SK-N-SH (cell line): ENCODE results near the gene CUL9. TPM values are rescaled to one million over a fixed set of nuclear protein-coding genes. Genes with fewer than 3 reads are reported as not detected.

ENCODE experiments used
- CTCF ChIA-PET: fragments of 300-600, 350-600 bp; formaldehyde crosslinking; extraction: SDS; loops from one replicate; lab custom pipeline; 2021; lab: Yijun Ruan, JAX
- POLR2A ChIA-PET: fragments of 350-600 bp; sonication (Branson Sonifier 250); formaldehyde crosslinking; extraction: SDS; loops from one replicate; lab custom pipeline; 2020; ENCODE audit warnings: antibody characterized with exemption, inconsistent platforms; lab: Yijun Ruan, JAX
- DNase-seq: peaks from one replicate; pipeline ENCODE4 v3.0.0; 2012
- H2AFZ ChIP-seq: fragments of 200-600 bp; sonication (generic); 2 replicates; pipeline ENCODE4 v1.8.1; 2016; ENCODE audit warnings: antibody characterized with exemption, mild to moderate bottlenecking, low read depth
- H3F3A ChIP-seq: fragments of 200-600 bp; sonication (generic); replicated peaks from 2 replicates; pipeline ENCODE3; 2016; ENCODE audit warnings: antibody characterized with exemption, mild to moderate bottlenecking; ENCODE audit not compliant: insufficient read depth
- H3K27ac ChIP-seq, 2 experiments: fragments of 200-500 bp in 1 of 2; fragments of 200-600 bp in 1 of 2; sonication (Bioruptor generic) in 1 of 2; sonication (generic), shearing (Covaris generic) in 1 of 2; 2 replicates each; pipeline versions ENCODE4 v1.5.1 to v1.6.1; 2014 to 2016; ENCODE audit warnings: low read depth in 2 of 2, inconsistent platforms in 1 of 2, low read length in 1 of 2, mild to moderate bottlenecking in 1 of 2, mixed read lengths in 1 of 2
- H3K27me3 ChIP-seq: fragments of 200-600 bp; sonication (generic), shearing (Covaris generic); 2 replicates; pipeline ENCODE4 v1.6.1; 2016; ENCODE audit warnings: mixed run types; ENCODE audit not compliant: insufficient read depth
- H3K36me3 ChIP-seq, 2 experiments: fragments of 200-500 bp in 1 of 2; fragments of 200-600 bp in 1 of 2; sonication (Bioruptor generic) in 1 of 2; sonication (generic) in 1 of 2; replicated peaks in 1 of 2; 2 replicates each; pipeline versions ENCODE3 to v1.5.1; 2014 to 2016; ENCODE audit warnings: low read length in 1 of 2, mild to moderate bottlenecking in 1 of 2; ENCODE audit not compliant: insufficient read depth in 2 of 2, control insufficient read depth in 1 of 2
- H3K4me1 ChIP-seq, 2 experiments: fragments of 200-500 bp in 1 of 2; fragments of 200-600 bp in 1 of 2; sonication (Bioruptor generic) in 1 of 2; sonication (generic), shearing (Covaris generic) in 1 of 2; 2 replicates each; pipeline versions ENCODE4 v1.5.1 to v1.6.1; 2014 to 2016; ENCODE audit warnings: low read depth in 1 of 2, low read length in 1 of 2, mixed run types in 1 of 2; ENCODE audit not compliant: insufficient read depth in 2 of 2, control insufficient read depth in 1 of 2
- H3K4me2 ChIP-seq: fragments of 200-600 bp; sonication (generic), shearing (Covaris generic); 2 replicates; pipeline ENCODE4 v1.6.1; 2017; ENCODE audit warnings: mixed run types
- H3K4me3 ChIP-seq, 2 experiments: fragments of 200-500 bp in 1 of 2; fragments of 200-600 bp in 1 of 2; sonication (Bioruptor generic) in 1 of 2; sonication (generic), shearing (Covaris generic) in 1 of 2; 2 replicates each; pipeline versions ENCODE4 v1.5.1 to v1.8.1; 2014 to 2016; ENCODE audit warnings: low read depth in 2 of 2, inconsistent platforms in 1 of 2, low read length in 1 of 2, mild to moderate bottlenecking in 1 of 2, mixed read lengths in 1 of 2, moderate library complexity in 1 of 2
- H3K79me2 ChIP-seq: fragments of 200-600 bp; sonication (generic); 2 replicates; pipeline ENCODE4 v1.8.1; 2017; ENCODE audit warnings: mild to moderate bottlenecking; ENCODE audit not compliant: insufficient read depth
- H3K9ac ChIP-seq: fragments of 200-600 bp; sonication (generic); 2 replicates; pipeline ENCODE4 v1.6.1; 2017; ENCODE audit warnings: mixed run types
- H3K9me2 ChIP-seq: fragments of 200-600 bp; sonication (generic); 2 replicates; pipeline ENCODE4 v1.6.1; 2017; ENCODE audit warnings: mixed run types
- H3K9me3 ChIP-seq: fragments of 200-600 bp; sonication (generic); 2 replicates; pipeline ENCODE4 v1.6.1; 2017; ENCODE audit warnings: mixed run types, mild to moderate bottlenecking, moderate library complexity
- H4K20me1 ChIP-seq: fragments of 200-600 bp; sonication (generic); 2 replicates; pipeline ENCODE4 v1.6.1; 2017; ENCODE audit warnings: mild to moderate bottlenecking, mixed run types; ENCODE audit not compliant: insufficient read depth
- CHD2 ChIP-seq: fragments of 150-350 bp; IDR thresholded peaks from 2 replicates; pipeline ENCODE4 v1.6.1; 2018; ENCODE audit warnings: low read length; ENCODE audit not compliant: partially characterized antibody
- EP300 ChIP-seq, 2 experiments: IDR thresholded peaks; 2 replicates each; pipeline versions ENCODE4 v1.4.0 to v1.6.1; 2012; ENCODE audit warnings: borderline replicate concordance in 1 of 2, low read depth in 1 of 2, low read length in 1 of 2
- EZH2phosphoT487 ChIP-seq: fragments of 200-600 bp; sonication (generic); IDR thresholded peaks from 2 replicates; pipeline ENCODE4 v1.6.1; 2017; ENCODE audit warnings: low read depth, mixed run types, mild to moderate bottlenecking, antibody characterized with exemption, moderate library complexity, borderline replicate concordance
- FOSL2 ChIP-seq: IDR thresholded peaks from 2 replicates; pipeline ENCODE4 v1.4.0; 2012; ENCODE audit warnings: low read depth, mild to moderate bottlenecking, moderate library complexity, borderline replicate concordance
- FOXM1 ChIP-seq: IDR thresholded peaks from 2 replicates; pipeline ENCODE4 v1.4.0; 2012; ENCODE audit warnings: low read depth, mild to moderate bottlenecking
- GABPA ChIP-seq: IDR thresholded peaks from 2 replicates; pipeline ENCODE4 v1.4.0; 2012; ENCODE audit warnings: low read depth, mild to moderate bottlenecking
- MXI1 ChIP-seq: IDR thresholded peaks from 2 replicates; pipeline ENCODE4 v1.6.1; 2012; ENCODE audit warnings: mild to moderate bottlenecking, low read depth, low read length, improper control_type of control experiment
- NFIC ChIP-seq: IDR thresholded peaks from 2 replicates; pipeline ENCODE4 v1.4.0; 2012; ENCODE audit warnings: borderline replicate concordance
- POLR2AphosphoS5 ChIP-seq: IDR thresholded peaks from 2 replicates; pipeline ENCODE4 v1.6.1; 2012; ENCODE audit warnings: low read depth, low read length
- RAD21 ChIP-seq: IDR thresholded peaks from 2 replicates; pipeline ENCODE4 v1.6.1; 2012; ENCODE audit warnings: mild to moderate bottlenecking, low read length
- SIN3A ChIP-seq: IDR thresholded peaks from 2 replicates; pipeline ENCODE4 v1.6.1; 2012; ENCODE audit warnings: low read depth, mild to moderate bottlenecking, low read length, moderate library complexity, borderline replicate concordance
- SMC3 ChIP-seq: IDR thresholded peaks from 2 replicates; pipeline ENCODE4 v1.6.1; 2012; ENCODE audit warnings: low read depth, low read length, improper control_type of control experiment
- TAF1 ChIP-seq: IDR thresholded peaks from 2 replicates; pipeline ENCODE4 v1.6.1; 2012; ENCODE audit warnings: low read depth, mild to moderate bottlenecking, low read length, moderate library complexity, borderline replicate concordance
- TCF12 ChIP-seq: IDR thresholded peaks from 2 replicates; pipeline ENCODE4 v1.4.0; 2012
- TEAD4 ChIP-seq: IDR thresholded peaks from 2 replicates; pipeline ENCODE4 v1.4.0; 2012; ENCODE audit warnings: mild to moderate bottlenecking, borderline replicate concordance; ENCODE audit not compliant: insufficient read depth
- YY1 ChIP-seq: IDR thresholded peaks from 2 replicates; pipeline ENCODE4 v1.4.0; 2012; ENCODE audit warnings: low read depth, mild to moderate bottlenecking
- WGBS: methylation state at CpG from one replicate; pipeline ENCODE4 v1.1.6; 2017; ENCODE audit warnings: low lambda C conversion rate; 5-methylcytosine and 5-hydroxymethylcytosine counted together
- polyA plus RNA-seq, 3 experiments: library from polyadenylated mRNA; depleted of rRNA; stranded (reverse); fragments of >200 nt; gene quantifications; 2 replicates each; pipeline ENCODE4 v1.2.3, GENCODE V29; 2012
- TF ChIP-seq, protein P1 (sequence below): IDR thresholded peaks from 2 replicates; pipeline ENCODE4 v1.6.1; 2012; ENCODE audit warnings: mild to moderate bottlenecking, low read depth, low read length, moderate library complexity
- TF ChIP-seq, protein P2 (sequence below): fragments of 150-350 bp; IDR thresholded peaks from 2 replicates; pipeline ENCODE4 v1.6.1; 2017; ENCODE audit warnings: antibody characterized with exemption, low read length, low read depth, borderline replicate concordance
- TF ChIP-seq, protein P3 (sequence below): IDR thresholded peaks from 2 replicates; pipeline ENCODE4 v1.4.0; 2012; ENCODE audit warnings: low read depth

CUL9 gene
- polyA plus RNA-seq, 1 of the 3 experiments (the other 2 are of a cell fraction): 37.7 TPM

DNA sequence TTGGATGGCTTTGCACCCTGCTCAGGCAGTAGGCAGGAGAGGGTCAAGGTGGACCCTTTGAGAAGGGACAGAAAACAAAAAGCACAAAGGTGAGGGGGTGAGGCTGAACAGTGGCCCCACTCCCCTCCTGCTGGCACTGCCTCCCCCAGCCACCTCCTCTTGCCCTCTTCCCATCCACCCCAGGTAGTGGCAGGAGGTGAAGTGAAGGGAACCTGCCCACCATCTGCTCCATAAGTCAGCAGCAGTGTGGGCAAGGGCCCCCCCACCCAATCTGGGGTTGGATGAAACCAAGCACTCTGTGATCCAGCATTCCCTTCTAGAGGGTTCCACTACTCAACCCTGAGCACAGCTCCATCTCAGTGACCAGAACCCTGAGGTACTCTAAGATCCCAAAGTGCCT, 89.9 kb downstream of the CUL9 start:
- POLR2A ChIA-PET: no interaction called here
- peaks cover 0 to 20% of the 10 kb centered on the region in 2 experiments; a peak in 1 of 4 replicates for H3K4me1 ChIP-seq
- H2AFZ ChIP-seq: no peak overlapping the region
- H3K9me2 ChIP-seq: no peaks in the 10 kb centered on the region
- no peaks in the 10 kb centered on the region for H3K36me3 ChIP-seq
- H3F3A ChIP-seq: no peaks in the 10 kb centered on the region
- H3K79me2 ChIP-seq: no peaks in the 10 kb centered on the region
- CTCF ChIA-PET: interaction anchor here (0.7 to 1.4 kb wide), 2 partner anchors 26 to 51 kb away, joined by 3 read pairs; no protein-coding TSS in a partner anchor
- H3K9ac ChIP-seq: no peak overlapping the region
- no peak for DNase-seq
- H3K9me3 ChIP-seq: no peaks in the 10 kb centered on the region
- no peak overlapping the region for H3K27ac ChIP-seq
- H3K27me3 ChIP-seq: no peaks in the 10 kb centered on the region
- no peak overlapping the region for H3K4me3 ChIP-seq
- no peaks in the 10 kb centered on the region for H4K20me1 ChIP-seq
- TF ChIP-seq FOXM1: no peak
- no peak for TF ChIP-seq MXI1
- no peak for TF ChIP-seq TAF1
- no peak for TF ChIP-seq TCF12
- no peak for TF ChIP-seq CHD2
- no peak for TF ChIP-seq EP300 (IDR thresholded peaks at IDR 0.05; ENCODE audit: borderline replicate concordance in 1 of 2, low read depth in 1 of 2, low read length in 1 of 2)
- TF ChIP-seq TEAD4: no peak
- TF ChIP-seq SMC3: no peak
- no peak for TF ChIP-seq FOSL2
- TF ChIP-seq, protein P1, sequence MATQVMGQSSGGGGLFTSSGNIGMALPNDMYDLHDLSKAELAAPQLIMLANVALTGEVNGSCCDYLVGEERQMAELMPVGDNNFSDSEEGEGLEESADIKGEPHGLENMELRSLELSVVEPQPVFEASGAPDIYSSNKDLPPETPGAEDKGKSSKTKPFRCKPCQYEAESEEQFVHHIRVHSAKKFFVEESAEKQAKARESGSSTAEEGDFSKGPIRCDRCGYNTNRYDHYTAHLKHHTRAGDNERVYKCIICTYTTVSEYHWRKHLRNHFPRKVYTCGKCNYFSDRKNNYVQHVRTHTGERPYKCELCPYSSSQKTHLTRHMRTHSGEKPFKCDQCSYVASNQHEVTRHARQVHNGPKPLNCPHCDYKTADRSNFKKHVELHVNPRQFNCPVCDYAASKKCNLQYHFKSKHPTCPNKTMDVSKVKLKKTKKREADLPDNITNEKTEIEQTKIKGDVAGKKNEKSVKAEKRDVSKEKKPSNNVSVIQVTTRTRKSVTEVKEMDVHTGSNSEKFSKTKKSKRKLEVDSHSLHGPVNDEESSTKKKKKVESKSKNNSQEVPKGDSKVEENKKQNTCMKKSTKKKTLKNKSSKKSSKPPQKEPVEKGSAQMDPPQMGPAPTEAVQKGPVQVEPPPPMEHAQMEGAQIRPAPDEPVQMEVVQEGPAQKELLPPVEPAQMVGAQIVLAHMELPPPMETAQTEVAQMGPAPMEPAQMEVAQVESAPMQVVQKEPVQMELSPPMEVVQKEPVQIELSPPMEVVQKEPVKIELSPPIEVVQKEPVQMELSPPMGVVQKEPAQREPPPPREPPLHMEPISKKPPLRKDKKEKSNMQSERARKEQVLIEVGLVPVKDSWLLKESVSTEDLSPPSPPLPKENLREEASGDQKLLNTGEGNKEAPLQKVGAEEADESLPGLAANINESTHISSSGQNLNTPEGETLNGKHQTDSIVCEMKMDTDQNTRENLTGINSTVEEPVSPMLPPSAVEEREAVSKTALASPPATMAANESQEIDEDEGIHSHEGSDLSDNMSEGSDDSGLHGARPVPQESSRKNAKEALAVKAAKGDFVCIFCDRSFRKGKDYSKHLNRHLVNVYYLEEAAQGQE: no peak
- no peak for TF ChIP-seq POLR2AphosphoS5
- TF ChIP-seq EZH2phosphoT487: no peak
- no peak for TF ChIP-seq NFIC
- H3K4me2 ChIP-seq: no peak overlapping the region

DNA sequence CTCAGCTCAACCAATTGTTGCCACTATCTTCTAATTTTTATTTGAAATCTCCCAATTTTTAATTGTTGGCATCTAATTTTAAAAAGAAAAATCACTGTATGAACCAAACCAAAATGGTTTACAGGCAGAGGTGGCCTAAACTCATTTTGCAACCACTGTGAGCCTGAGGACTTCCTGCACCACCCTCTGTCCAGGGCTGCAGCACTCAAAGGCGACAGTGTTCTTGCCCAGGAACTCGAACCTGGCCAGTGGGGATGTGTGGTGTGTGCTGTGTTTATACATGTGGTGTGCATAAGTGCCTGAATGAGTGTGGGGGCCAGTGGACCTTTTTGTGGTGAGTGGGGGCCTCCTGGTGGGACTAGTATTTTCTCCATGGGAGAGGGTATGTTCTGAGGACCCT, 91.7 kb downstream of the CUL9 start:
- H3F3A ChIP-seq: no peaks in the 10 kb centered on the region
- H4K20me1 ChIP-seq: no peaks in the 10 kb centered on the region
- H3K79me2 ChIP-seq: no peaks in the 10 kb centered on the region
- no peak overlapping the region for H3K4me2 ChIP-seq
- ChIA-PET CTCF (interaction anchor here (3.3 kb wide), 1 partner anchor 44 kb away, joined by 10 read pairs; the partner anchor contains the start of gene DNPH1), POLR2A (no interaction called here)
- H3K36me3 ChIP-seq: no peaks in the 10 kb centered on the region
- no peaks in the 10 kb centered on the region for H3K9me2 ChIP-seq
- H2AFZ ChIP-seq: no peak overlapping the region
- no peak overlapping the region for H3K4me3 ChIP-seq
- no peak overlapping the region for H3K27ac ChIP-seq
- TF ChIP-seq GABPA (no peak), MXI1 (no peak), NFIC (no peak), FOXM1 (no peak), YY1 (no peak), FOSL2 (no peak), SIN3A (no peak), RAD21 (no peak)
- TF ChIP-seq, protein P2, sequence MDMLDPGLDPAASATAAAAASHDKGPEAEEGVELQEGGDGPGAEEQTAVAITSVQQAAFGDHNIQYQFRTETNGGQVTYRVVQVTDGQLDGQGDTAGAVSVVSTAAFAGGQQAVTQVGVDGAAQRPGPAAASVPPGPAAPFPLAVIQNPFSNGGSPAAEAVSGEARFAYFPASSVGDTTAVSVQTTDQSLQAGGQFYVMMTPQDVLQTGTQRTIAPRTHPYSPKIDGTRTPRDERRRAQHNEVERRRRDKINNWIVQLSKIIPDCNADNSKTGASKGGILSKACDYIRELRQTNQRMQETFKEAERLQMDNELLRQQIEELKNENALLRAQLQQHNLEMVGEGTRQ: no peak
- TF ChIP-seq, protein P3, sequence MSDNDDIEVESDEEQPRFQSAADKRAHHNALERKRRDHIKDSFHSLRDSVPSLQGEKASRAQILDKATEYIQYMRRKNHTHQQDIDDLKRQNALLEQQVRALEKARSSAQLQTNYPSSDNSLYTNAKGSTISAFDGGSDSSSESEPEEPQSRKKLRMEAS: no peak
- no peaks in the 10 kb centered on the region for H3K27me3 ChIP-seq
- H3K9me3 ChIP-seq: no peaks in the 10 kb centered on the region
- no peak for DNase-seq
- peaks cover 0 to 14% of the 10 kb centered on the region in 2 experiments; a peak in 1 of 4 replicates for H3K4me1 ChIP-seq
- WGBS: 79% methylated on average over 2 of the region's 2 CpGs
- no peak overlapping the region for H3K9ac ChIP-seq
